GM13976 (cell line): ENCODE data around the gene SRC.

Experiments used
- DNase-seq: peaks from one replicate; pipeline ENCODE4 v3.0.0; 2012; ENCODE audit warnings: low spot score
- in situ Hi-C: fragments of 300-500 bp; cut with MboI; formaldehyde crosslinking; loops from one replicate; pipeline ENCODE4 v1.12.0; 2022; ENCODE audit warnings: low sequenced_read_pairs, mixed read lengths, inconsistent platforms; ENCODE audit not compliant: unreplicated experiment
- TF ChIP-seq, protein P1 (sequence below): IDR thresholded peaks from 2 replicates; pipeline ENCODE4 v1.5.1; 2012; ENCODE audit warnings: borderline replicate concordance, mild to moderate bottlenecking; ENCODE audit not compliant: insufficient read depth; ENCODE audit errors: extremely low read depth, missing control alignments, control extremely low read depth

Gene SRC

DNA sequence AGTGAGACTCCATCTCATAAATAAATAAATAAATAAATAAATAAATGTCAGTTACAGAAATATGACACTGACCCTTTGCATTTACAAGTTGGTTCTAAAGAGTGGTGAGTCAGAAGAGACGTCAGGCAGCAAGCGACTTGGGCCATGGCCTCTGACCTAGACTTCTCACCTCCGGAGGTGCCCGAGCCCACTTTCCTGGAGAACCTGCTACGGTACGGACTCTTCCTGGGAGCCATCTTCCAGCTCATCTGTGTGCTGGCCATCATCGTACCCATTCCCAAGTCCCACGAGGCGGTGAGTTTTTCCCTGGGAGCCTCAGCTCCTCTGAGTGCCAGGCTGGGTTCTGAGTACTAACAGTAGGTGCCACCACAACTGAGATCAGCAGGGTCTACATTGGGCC is 44.8 kb upstream of the SRC start:
- DNase-seq, result no peak
- in situ Hi-C loops, result no loop called here
- TF ChIP-seq, protein P1, sequence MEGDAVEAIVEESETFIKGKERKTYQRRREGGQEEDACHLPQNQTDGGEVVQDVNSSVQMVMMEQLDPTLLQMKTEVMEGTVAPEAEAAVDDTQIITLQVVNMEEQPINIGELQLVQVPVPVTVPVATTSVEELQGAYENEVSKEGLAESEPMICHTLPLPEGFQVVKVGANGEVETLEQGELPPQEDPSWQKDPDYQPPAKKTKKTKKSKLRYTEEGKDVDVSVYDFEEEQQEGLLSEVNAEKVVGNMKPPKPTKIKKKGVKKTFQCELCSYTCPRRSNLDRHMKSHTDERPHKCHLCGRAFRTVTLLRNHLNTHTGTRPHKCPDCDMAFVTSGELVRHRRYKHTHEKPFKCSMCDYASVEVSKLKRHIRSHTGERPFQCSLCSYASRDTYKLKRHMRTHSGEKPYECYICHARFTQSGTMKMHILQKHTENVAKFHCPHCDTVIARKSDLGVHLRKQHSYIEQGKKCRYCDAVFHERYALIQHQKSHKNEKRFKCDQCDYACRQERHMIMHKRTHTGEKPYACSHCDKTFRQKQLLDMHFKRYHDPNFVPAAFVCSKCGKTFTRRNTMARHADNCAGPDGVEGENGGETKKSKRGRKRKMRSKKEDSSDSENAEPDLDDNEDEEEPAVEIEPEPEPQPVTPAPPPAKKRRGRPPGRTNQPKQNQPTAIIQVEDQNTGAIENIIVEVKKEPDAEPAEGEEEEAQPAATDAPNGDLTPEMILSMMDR, result no peak

DNA sequence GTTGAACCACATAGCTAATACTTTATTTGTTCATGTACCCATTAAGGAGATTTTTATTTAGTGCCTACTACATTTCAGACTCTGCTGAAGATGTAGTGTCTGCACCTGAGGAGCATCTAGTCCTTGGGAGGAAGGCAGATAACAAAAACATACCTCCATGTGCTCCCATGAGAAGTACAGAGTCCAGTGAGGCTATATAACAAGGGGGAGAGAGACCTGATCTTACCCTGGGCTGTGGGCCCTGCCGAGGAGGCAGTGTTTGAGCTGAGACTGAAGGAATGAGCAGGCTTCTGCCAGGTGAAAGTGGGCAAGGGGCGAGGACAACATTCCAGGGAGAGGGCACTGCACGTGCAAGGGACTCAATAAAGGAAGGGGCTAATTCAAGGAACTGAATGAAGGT is 44.4 kb upstream of the SRC start:
- DNase-seq, result no peak
- TF ChIP-seq, protein P1, result no peak
- in situ Hi-C loops, result no loop called here

GRCh38 chr20:37302981-37303380 is 43.0 kb upstream of the SRC start:
- in situ Hi-C loops, result no loop called here
- TF ChIP-seq, protein P1, result no peak
- DNase-seq, result no peak

DNA sequence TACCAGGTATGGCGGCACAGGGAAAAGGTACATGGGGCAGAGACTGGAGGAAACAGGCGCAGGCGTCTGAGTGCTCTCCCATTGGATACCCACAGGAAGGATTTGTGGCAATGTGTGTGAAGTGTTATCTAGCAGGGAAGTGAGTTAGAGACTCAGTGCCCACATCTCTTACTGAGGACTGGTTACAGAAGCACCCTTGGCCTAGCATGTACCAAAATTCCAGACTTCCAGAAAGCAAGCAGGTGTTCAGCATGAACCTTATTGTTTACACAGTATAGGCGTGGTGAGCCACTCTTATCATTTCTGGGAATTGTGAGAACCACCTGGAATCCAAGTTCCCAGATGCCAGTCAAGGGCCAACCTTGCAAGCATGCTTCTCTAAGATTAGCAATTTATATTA is 42.3 kb upstream of the SRC start:
- in situ Hi-C loops, result no loop called here
- TF ChIP-seq, protein P1, result no peak
- no peak for DNase-seq

- in situ Hi-C loops, result no loop called here
- no peak for DNase-seq
- TF ChIP-seq, protein P1, result no peak
These were observed 40.9 kb upstream of the SRC start for GRCh38 chr20:37305079-37305478.

- TF ChIP-seq, protein P1, result no peak
- in situ Hi-C loops, result no loop called here
- DNase-seq, result no peak
These were observed 40.1 kb upstream of the SRC start for GRCh38 chr20:37305839-37306238.
